Activated naive CD8-positive, alpha-beta T cell (primary cell): ENCODE results near the gene ARHGAP30.
A peak's percentile ranks its signal among the peaks of the same experiment; 100 is the strongest.

Experiments
- H3K27ac Mint-ChIP-seq: one replicate; pipeline ENCODE4 v1.8.0; 2021; ENCODE audit warnings: mixed read lengths
- H3K27me3 Mint-ChIP-seq: one replicate; pipeline ENCODE4 v1.8.0; 2021; ENCODE audit warnings: mixed read lengths
- H3K36me3 Mint-ChIP-seq: one replicate; pipeline ENCODE4 v1.8.0; 2021; ENCODE audit warnings: mixed read lengths
- H3K4me1 Mint-ChIP-seq: one replicate; pipeline ENCODE4 v1.8.0; 2021; ENCODE audit warnings: low read depth, mixed read lengths
- H3K4me3 Mint-ChIP-seq: one replicate; pipeline ENCODE4 v1.8.0; 2021; ENCODE audit warnings: mild to moderate bottlenecking, mixed read lengths
- H3K9me3 Mint-ChIP-seq: one replicate; pipeline ENCODE4 v1.8.0; 2021; ENCODE audit warnings: low read depth, mixed read lengths

ARHGAP30 gene

GRCh38 chr1:161082483-161082882 is 12.8 kb upstream of the ARHGAP30 start:
- H3K36me3 Mint-ChIP-seq, result no peaks in the 10 kb centered on the region
- no peaks in the 10 kb centered on the region for H3K4me1 Mint-ChIP-seq
- no peaks in the 10 kb centered on the region for H3K27me3 Mint-ChIP-seq
- no peak overlapping the region for H3K27ac Mint-ChIP-seq
- H3K9me3 Mint-ChIP-seq, result no peaks in the 10 kb centered on the region
- H3K4me3 Mint-ChIP-seq, result no peak overlapping the region

- Mint-ChIP-seq H3K9me3 (no peaks in the 10 kb centered on the region), H3K4me1 (no peaks in the 10 kb centered on the region), H3K36me3 (no peaks in the 10 kb centered on the region), H3K27ac (no peak overlapping the region), H3K27me3 (no peaks in the 10 kb centered on the region), H3K4me3 (no peak overlapping the region)
Observed at GRCh38 chr1:161081519-161081918, 11.8 kb upstream of the ARHGAP30 start.

- Mint-ChIP-seq H3K4me1 (no peaks in the 10 kb centered on the region), H3K36me3 (no peaks in the 10 kb centered on the region), H3K4me3 (no peak overlapping the region), H3K27me3 (no peaks in the 10 kb centered on the region), H3K9me3 (no peaks in the 10 kb centered on the region), H3K27ac (no peak overlapping the region)
Observed at GRCh38 chr1:161080441-161081405, 11.0 kb upstream of the ARHGAP30 start.

- no peak overlapping the region for H3K4me3 Mint-ChIP-seq
- H3K9me3 Mint-ChIP-seq, result no peaks in the 10 kb centered on the region
- no peaks in the 10 kb centered on the region for H3K36me3 Mint-ChIP-seq
- H3K4me1 Mint-ChIP-seq, result no peaks in the 10 kb centered on the region
- no peak overlapping the region for H3K27ac Mint-ChIP-seq
- H3K27me3 Mint-ChIP-seq, result no peaks in the 10 kb centered on the region
Observed at GRCh38 chr1:161079436-161080110, 9.9 kb upstream of the ARHGAP30 start.

- H3K4me1 Mint-ChIP-seq, result peaks cover 5% of the 10 kb centered on the region
- no peaks in the 10 kb centered on the region for H3K36me3 Mint-ChIP-seq
- H3K4me3 Mint-ChIP-seq, result no peak overlapping the region
- no peak overlapping the region for H3K27ac Mint-ChIP-seq
- no peaks in the 10 kb centered on the region for H3K27me3 Mint-ChIP-seq
- H3K9me3 Mint-ChIP-seq, result no peaks in the 10 kb centered on the region
Observed at GRCh38 chr1:161077426-161077825, 7.7 kb upstream of the ARHGAP30 start.

- Mint-ChIP-seq H3K27me3 (no peaks in the 10 kb centered on the region), H3K9me3 (no peaks in the 10 kb centered on the region), H3K4me3 (no peak overlapping the region), H3K36me3 (no peaks in the 10 kb centered on the region), H3K27ac (no peak overlapping the region), H3K4me1 (peaks cover 12% of the 10 kb centered on the region)
Observed at GRCh38 chr1:161076410-161076809, 6.7 kb upstream of the ARHGAP30 start.

- no peaks in the 10 kb centered on the region for H3K9me3 Mint-ChIP-seq
- H3K27ac Mint-ChIP-seq, result no peak overlapping the region
- H3K27me3 Mint-ChIP-seq, result no peaks in the 10 kb centered on the region
- H3K4me1 Mint-ChIP-seq, result peaks cover 28% of the 10 kb centered on the region
- H3K4me3 Mint-ChIP-seq, result no peak overlapping the region
- no peaks in the 10 kb centered on the region for H3K36me3 Mint-ChIP-seq
Observed at GRCh38 chr1:161074676-161075368, 5.1 kb upstream of the ARHGAP30 start.

- H3K27me3 Mint-ChIP-seq, result no peaks in the 10 kb centered on the region
- no peak overlapping the region for H3K4me3 Mint-ChIP-seq
- H3K27ac Mint-ChIP-seq, result peak overlapping the region; percentile 12
- no peaks in the 10 kb centered on the region for H3K36me3 Mint-ChIP-seq
- no peaks in the 10 kb centered on the region for H3K9me3 Mint-ChIP-seq
- H3K4me1 Mint-ChIP-seq, result peaks cover 32% of the 10 kb centered on the region
Observed at GRCh38 chr1:161073474-161074121, 3.9 kb upstream of the ARHGAP30 start.

- no peaks in the 10 kb centered on the region for H3K27me3 Mint-ChIP-seq
- H3K36me3 Mint-ChIP-seq, result no peaks in the 10 kb centered on the region
- H3K9me3 Mint-ChIP-seq, result no peaks in the 10 kb centered on the region
- no peak overlapping the region for H3K4me3 Mint-ChIP-seq
- peaks cover 38% of the 10 kb centered on the region for H3K4me1 Mint-ChIP-seq
- H3K27ac Mint-ChIP-seq, result peak overlapping the region; percentile 12
Observed at GRCh38 chr1:161072751-161073449, 3.2 kb upstream of the ARHGAP30 start.

GRCh38 chr1:161071886-161072371 is 2.2 kb upstream of the ARHGAP30 start:
- no peak overlapping the region for H3K4me3 Mint-ChIP-seq
- H3K4me1 Mint-ChIP-seq, result peaks cover 47% of the 10 kb centered on the region
- no peaks in the 10 kb centered on the region for H3K9me3 Mint-ChIP-seq
- no peaks in the 10 kb centered on the region for H3K27me3 Mint-ChIP-seq
- no peaks in the 10 kb centered on the region for H3K36me3 Mint-ChIP-seq
- peak overlapping the region; percentile 5 for H3K27ac Mint-ChIP-seq

- no peaks in the 10 kb centered on the region for H3K27me3 Mint-ChIP-seq
- H3K4me1 Mint-ChIP-seq, result peaks cover 55% of the 10 kb centered on the region
- peak overlapping the region; percentile 93 for H3K27ac Mint-ChIP-seq
- H3K9me3 Mint-ChIP-seq, result no peaks in the 10 kb centered on the region
- H3K4me3 Mint-ChIP-seq, result peak overlapping the region; percentile 100
- H3K36me3 Mint-ChIP-seq, result peaks cover 2% of the 10 kb centered on the region
Observed at GRCh38 chr1:161070761-161071160, 1.1 kb upstream of the ARHGAP30 start.

GRCh38 chr1:161069241-161069640 is 450 bp downstream of the ARHGAP30 start:
- peak overlapping the region; percentile 93 for H3K27ac Mint-ChIP-seq
- no peaks in the 10 kb centered on the region for H3K27me3 Mint-ChIP-seq
- no peaks in the 10 kb centered on the region for H3K9me3 Mint-ChIP-seq
- H3K4me1 Mint-ChIP-seq, result peaks cover 63% of the 10 kb centered on the region
- H3K36me3 Mint-ChIP-seq, result peaks cover 2% of the 10 kb centered on the region
- H3K4me3 Mint-ChIP-seq, result peak overlapping the region; percentile 100

GRCh38 chr1:161068306-161069234 is 1.1 kb downstream of the ARHGAP30 start:
- no peaks in the 10 kb centered on the region for H3K27me3 Mint-ChIP-seq
- peaks cover 2% of the 10 kb centered on the region for H3K36me3 Mint-ChIP-seq
- peak overlapping the region; percentile 93 for H3K27ac Mint-ChIP-seq
- H3K4me1 Mint-ChIP-seq, result peaks cover 70% of the 10 kb centered on the region
- H3K4me3 Mint-ChIP-seq, result peak overlapping the region; percentile 100
- H3K9me3 Mint-ChIP-seq, result no peaks in the 10 kb centered on the region
